IMR-90 (cell line): ENCODE results near the gene CACYBP. TPM values are rescaled to one million over a fixed set of nuclear protein-coding genes. Genes with fewer than 3 reads are reported as not detected.

Experiments used
- ATAC-seq: fragments of 200-7000 bp; cut with Tn5 transposase; 2 replicates; pipeline ENCODE4 v1.9.1; 2020; ENCODE audit warnings: low read depth, mild to moderate bottlenecking, moderate library complexity
- BruUV-seq: library from RNA; stranded (reverse); fragments of 400-500 nt; replicated peaks from 2 replicates; lab custom pipeline; 2021; lab: Mats Ljungman, UMichigan
- CTCF ChIA-PET: fragments of 300-600 bp; formaldehyde crosslinking; extraction: SDS; loops from one replicate; lab custom pipeline; 2021; ENCODE audit warnings: antibody characterized with exemption; lab: Yijun Ruan, JAX
- POLR2A ChIA-PET: fragments of 300-600 bp; sonication (Branson Sonifier 250); formaldehyde crosslinking; loops from one replicate; lab custom pipeline; 2022; ENCODE audit warnings: antibody characterized with exemption; ENCODE audit not compliant: unreplicated experiment; lab: Charles Lee
- DNase-seq: peaks from one replicate; pipeline ENCODE4 v3.0.0; 2013
- H2AFZ ChIP-seq: replicated peaks from 2 replicates; pipeline ENCODE3; 2013; ENCODE audit warnings: low read length, mild to moderate bottlenecking; ENCODE audit not compliant: poor library complexity
- H2AK5ac ChIP-seq: 2 replicates; pipeline ENCODE4 v1.6.1; 2013; ENCODE audit warnings: low read depth, low read length, inconsistent platforms
- H2AK9ac ChIP-seq: replicated peaks from 2 replicates; pipeline ENCODE3; 2013; ENCODE audit warnings: mild to moderate bottlenecking, low read depth, low read length, moderate library complexity; ENCODE audit not compliant: poor library complexity
- H2BK120ac ChIP-seq: 2 replicates; pipeline ENCODE4 v1.6.1; 2013; ENCODE audit warnings: low read depth, low read length, inconsistent platforms
- H2BK15ac ChIP-seq: 3 replicates; pipeline ENCODE4 v1.6.1; 2013; ENCODE audit warnings: low read depth, low read length, inconsistent platforms
- H2BK20ac ChIP-seq: 2 replicates; pipeline ENCODE4 v1.6.1; 2013; ENCODE audit warnings: low read depth, mild to moderate bottlenecking, inconsistent platforms, low read length, moderate library complexity
- H2BK5ac ChIP-seq: 2 replicates; pipeline ENCODE4 v1.6.1; 2013; ENCODE audit warnings: mild to moderate bottlenecking, low read depth, low read length, inconsistent platforms; ENCODE audit not compliant: poor library complexity, severe bottlenecking
- H3K14ac ChIP-seq: replicated peaks from 2 replicates; pipeline ENCODE4 v1.6.1; 2013; ENCODE audit warnings: low read depth, low read length, inconsistent platforms
- H3K18ac ChIP-seq: 2 replicates; pipeline ENCODE4 v1.6.1; 2013; ENCODE audit warnings: low read depth, low read length, control low read depth
- H3K23ac ChIP-seq: 2 replicates; pipeline ENCODE4 v1.6.1; 2013; ENCODE audit warnings: low read depth, low read length, inconsistent platforms
- H3K27ac ChIP-seq: 2 replicates; pipeline ENCODE4 v1.5.1; 2013; ENCODE audit warnings: mild to moderate bottlenecking, control low read depth, low read length; ENCODE audit not compliant: insufficient read depth
- H3K27me3 ChIP-seq: 2 replicates; pipeline ENCODE4 v1.6.1; 2013; ENCODE audit warnings: low read length; ENCODE audit not compliant: control insufficient read depth, insufficient read depth
- H3K36me3 ChIP-seq: 2 replicates; pipeline ENCODE4 v1.6.1; 2013; ENCODE audit warnings: low read length, mixed read lengths; ENCODE audit not compliant: control insufficient read depth, insufficient read depth
- H3K4ac ChIP-seq: 2 replicates; pipeline ENCODE4 v1.6.1; 2013; ENCODE audit warnings: low read depth, low read length, inconsistent platforms
- H3K4me1 ChIP-seq: 2 replicates; pipeline ENCODE4 v1.6.1; 2013; ENCODE audit warnings: low read length, mixed read lengths; ENCODE audit not compliant: control insufficient read depth, insufficient read depth
- H3K4me2 ChIP-seq: 2 replicates; pipeline ENCODE4 v1.6.1; 2013; ENCODE audit warnings: low read depth, mild to moderate bottlenecking, control low read depth, low read length, moderate library complexity
- H3K4me3 ChIP-seq: 2 replicates; pipeline ENCODE4 v1.5.1; 2013; ENCODE audit warnings: low read depth, mild to moderate bottlenecking, control low read depth, low read length, moderate library complexity; ENCODE audit not compliant: insufficient read depth
- H3K56ac ChIP-seq: 2 replicates; pipeline ENCODE4 v1.6.1; 2013; ENCODE audit warnings: low read length, inconsistent platforms; ENCODE audit not compliant: insufficient read depth; ENCODE audit errors: extremely low read depth
- H3K79me1 ChIP-seq, 2 experiments: 2 replicates each; pipeline ENCODE4 v1.6.1; 2013; ENCODE audit warnings: low read length in 2 of 2, inconsistent platforms in 1 of 2, low read depth in 1 of 2
- H3K9ac ChIP-seq: 2 replicates; pipeline ENCODE4 v1.6.1; 2013; ENCODE audit warnings: low read depth, low read length, control low read depth
- H3K9me1 ChIP-seq: 2 replicates; pipeline ENCODE4 v1.6.1; 2013; ENCODE audit warnings: low read length, inconsistent platforms; ENCODE audit not compliant: insufficient read depth
- H3K9me3 ChIP-seq: 2 replicates; pipeline ENCODE4 v1.6.1; 2013; ENCODE audit warnings: low read length; ENCODE audit not compliant: control insufficient read depth, insufficient read depth
- H4K20me1 ChIP-seq: 2 replicates; pipeline ENCODE4 v1.6.1; 2013; ENCODE audit warnings: low read length, inconsistent platforms; ENCODE audit not compliant: insufficient read depth
- H4K5ac ChIP-seq: 2 replicates; pipeline ENCODE4 v1.6.1; 2013; ENCODE audit warnings: mild to moderate bottlenecking, low read depth, low read length, control low read depth
- H4K8ac ChIP-seq, 2 experiments: 2 replicates each; pipeline ENCODE4 v1.6.1; 2013; ENCODE audit warnings: low read depth in 2 of 2, low read length in 2 of 2, control low read depth in 1 of 2, inconsistent platforms in 1 of 2
- H4K91ac ChIP-seq: 2 replicates; pipeline ENCODE4 v1.6.1; 2013; ENCODE audit warnings: low read depth, low read length, inconsistent platforms; ENCODE audit not compliant: insufficient read depth
- BHLHE40 ChIP-seq: fragments of 150-350 bp; IDR thresholded peaks from 2 replicates; pipeline ENCODE4 v1.6.1; 2016; ENCODE audit warnings: mild to moderate bottlenecking, low read depth, low read length
- dilution Hi-C: fragments of 300-500 bp; cut with HindIII; formaldehyde crosslinking; loops from one replicate; pipeline ENCODE4 v1.14.3; 2018; ENCODE audit warnings: low sequenced_read_pairs; ENCODE audit not compliant: unreplicated experiment
- in situ Hi-C: fragments of 300-500 bp; cut with MboI; formaldehyde crosslinking; loops from 3 replicates; pipeline ENCODE4 v1.14.3; 2019; ENCODE audit warnings: low sequenced_read_pairs, inconsistent platforms, mixed read lengths
- intact Hi-C: fragments of 100-400 bp; cut with micrococcal nuclease; formaldehyde crosslinking; loops from 2 replicates; pipeline ENCODE4 v1.10.0; 2022
- polyA plus RNA-seq, 3 experiments: library from polyadenylated mRNA; depleted of rRNA; stranded (reverse); fragments of >200 nt; gene quantifications; 2 replicates each; pipeline ENCODE4 v1.2.3, GENCODE V29; 2012; ENCODE audit warnings: low replicate concordance in 1 of 3
- total RNA-seq: library from RNA; depleted of rRNA; stranded (reverse); fragments of >200 nt; gene quantifications from 2 replicates; pipeline ENCODE4 v1.2.3, GENCODE V29; 2012
- TF ChIP-seq, protein P1 (sequence below): fragments of 150-350 bp; IDR thresholded peaks from 2 replicates; pipeline ENCODE4 v1.6.1; 2017; ENCODE audit warnings: mild to moderate bottlenecking, antibody characterized with exemption, low read length, low read depth

Gene CACYBP
- total and polyA plus RNA-seq, 2 of the 4 experiments (the other 2 are of a cell fraction), result 61.8 to 62.8 TPM

GRCh38 chr1:174988539-174988938 lies 11.2 kb upstream of the CACYBP start:
- TF ChIP-seq BHLHE40, result no peak
- TF ChIP-seq, protein P1, sequence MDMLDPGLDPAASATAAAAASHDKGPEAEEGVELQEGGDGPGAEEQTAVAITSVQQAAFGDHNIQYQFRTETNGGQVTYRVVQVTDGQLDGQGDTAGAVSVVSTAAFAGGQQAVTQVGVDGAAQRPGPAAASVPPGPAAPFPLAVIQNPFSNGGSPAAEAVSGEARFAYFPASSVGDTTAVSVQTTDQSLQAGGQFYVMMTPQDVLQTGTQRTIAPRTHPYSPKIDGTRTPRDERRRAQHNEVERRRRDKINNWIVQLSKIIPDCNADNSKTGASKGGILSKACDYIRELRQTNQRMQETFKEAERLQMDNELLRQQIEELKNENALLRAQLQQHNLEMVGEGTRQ, result no peak
- Histone ChIP-seq H3K18ac (no peak overlapping the region), H3K27me3 (no peaks in the 10 kb centered on the region), H3K14ac (no peak overlapping the region), H3K9me3 (no peaks in the 10 kb centered on the region), H2BK5ac (no peak overlapping the region), H2BK15ac (no peak overlapping the region), H3K4me3 (no peak overlapping the region), H4K8ac (no peak overlapping the region), H2BK20ac (no peak overlapping the region), H4K20me1 (no peaks in the 10 kb centered on the region), H4K5ac (no peak overlapping the region), H3K4ac (no peak overlapping the region), H3K4me1 (no peaks in the 10 kb centered on the region), H2AFZ (no peak overlapping the region), H4K91ac (no peak overlapping the region), H3K4me2 (no peak overlapping the region), H3K79me1 (no peaks in the 10 kb centered on the region), H3K23ac (no peak overlapping the region), H3K9me1 (no peaks in the 10 kb centered on the region), H3K27ac (no peak overlapping the region), H2AK5ac (no peak overlapping the region), H2BK120ac (no peak overlapping the region), H2AK9ac (no peak overlapping the region), H3K36me3 (no peaks in the 10 kb centered on the region), H3K56ac (no peak overlapping the region), H3K9ac (no peak overlapping the region)
- dilution Hi-C loops (no loop called here), intact Hi-C loops (loop anchor here (10.0 kb wide), 1 partner anchor 724 kb away; no protein-coding TSS in a partner anchor), in situ Hi-C loops (loop anchor here (25.0 kb wide), 1 partner anchor 726 kb away; no protein-coding TSS in a partner anchor)
- no peak for ATAC-seq
- no TSS peak for BruUV-seq
- CTCF ChIA-PET, result no interaction called here
- DNase-seq, result no peak
- POLR2A ChIA-PET, result no interaction called here
